SK-N-MC (cell line): Measurements from ENCODE around the gene CCHCR1.

Experiments used
- EZH2 ChIP-seq: fragments of 200-600 bp; sonication (generic); IDR thresholded peaks from one replicate; pipeline ENCODE4 v1.6.1; 2017; ENCODE audit warnings: antibody characterized with exemption
- FOXP2 ChIP-seq: optimal IDR thresholded peaks from 2 replicates; pipeline ENCODE3; 2011; ENCODE audit warnings: mild to moderate bottlenecking, moderate library complexity; ENCODE audit not compliant: insufficient read depth; ENCODE audit errors: extremely low read length, control extremely low read depth
- POLR2AphosphoS5 ChIP-seq: IDR thresholded peaks from 2 replicates; pipeline ENCODE4 v1.6.1; 2012; ENCODE audit warnings: mild to moderate bottlenecking, low read depth, low read length, borderline replicate concordance

DNA sequence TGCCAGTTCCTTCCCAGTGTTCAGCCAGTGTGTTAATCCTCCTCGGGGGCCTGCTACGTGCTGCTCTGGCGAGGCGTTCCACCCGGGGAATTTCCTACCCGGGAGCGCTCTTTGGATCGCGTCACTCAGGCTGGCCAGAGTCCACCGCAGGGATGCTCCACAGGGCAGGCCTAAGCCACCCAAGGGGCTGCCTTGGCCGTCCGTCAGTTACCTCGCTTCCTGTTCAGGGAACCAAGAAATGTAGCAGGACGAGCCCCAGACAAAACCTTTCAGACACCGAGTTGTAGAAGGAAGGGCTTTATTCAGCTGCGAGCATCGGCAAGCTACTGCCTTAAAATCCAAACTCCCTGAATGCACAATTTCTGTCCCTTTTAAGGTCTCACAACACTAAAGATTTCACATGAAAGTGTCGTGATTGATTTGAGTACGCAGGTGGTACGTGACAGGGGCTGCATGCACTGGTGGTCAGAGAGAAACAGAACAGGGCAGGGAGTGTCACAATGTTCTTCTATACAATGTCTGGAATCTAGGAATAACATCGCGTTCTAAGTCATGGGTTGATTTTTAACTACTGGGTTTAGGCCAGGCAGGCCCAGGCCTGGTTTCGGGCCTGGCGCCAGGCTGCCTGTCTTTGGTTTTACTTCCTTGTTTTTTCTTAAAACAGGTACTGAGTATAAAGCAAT is 28.6 kb upstream of the CCHCR1 start:
- TF ChIP-seq POLR2AphosphoS5 (no peak), EZH2 (no peak), FOXP2 (no peak)
